ENCODE results near the gene FAM163B. TPM values are rescaled to one million over a fixed set of nuclear protein-coding genes. Genes with fewer than 3 reads are reported as not detected.

FAM163B gene
- total RNA-seq, 2 experiments from 2014 or later: not detected

DNA sequence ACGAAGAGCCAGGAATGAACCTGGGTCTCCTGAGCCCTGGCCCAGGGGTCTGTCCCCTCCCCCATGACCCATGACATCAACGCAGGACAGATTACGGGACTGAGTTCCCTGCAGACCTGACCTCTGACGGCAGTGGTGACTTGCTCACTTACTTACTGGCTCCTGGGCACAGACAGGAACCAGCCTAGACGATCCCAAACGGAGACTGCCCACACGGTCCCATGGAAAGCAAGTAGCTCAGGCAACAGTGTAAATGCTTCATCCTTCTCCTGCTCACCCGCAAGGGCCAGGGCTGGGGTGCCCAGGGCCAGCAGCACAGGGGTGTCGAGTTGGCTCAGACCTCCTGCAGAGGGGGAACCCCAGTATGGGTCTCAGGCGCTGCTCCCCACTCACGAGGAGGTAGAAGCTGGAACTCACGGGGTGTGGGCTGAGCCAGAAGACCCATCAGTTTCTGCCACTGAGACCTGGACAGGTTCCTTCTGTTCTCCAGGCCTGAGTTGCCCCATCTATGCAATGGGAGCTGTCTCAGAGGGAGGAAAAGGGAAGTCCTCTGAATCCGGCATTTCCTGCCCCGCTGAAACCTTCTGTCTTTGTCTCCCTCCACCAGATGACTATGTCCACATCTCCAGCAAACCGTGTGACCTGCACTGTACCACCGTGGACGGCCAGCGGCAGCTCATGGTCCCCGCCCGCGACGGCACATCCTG, 69.0 kb downstream of the FAM163B start:
- Mint-ChIP-seq H3K27me3 (peaks cover 6% of the 10 kb centered on the region), H3K27ac (no peak overlapping the region), H3K36me3 (ENCODE audit: low read depth) (no peaks in the 10 kb centered on the region), H3K9me3 (no peaks in the 10 kb centered on the region), H3K4me1 (ENCODE audit: low read depth) (peaks cover 2% of the 10 kb centered on the region), H3K4me3 (no peak overlapping the region)
- intact Hi-C loops (cut with micrococcal nuclease): loop anchor here (10.0 kb wide), 1 partner anchor 185 kb away; no protein-coding TSS in a partner anchor
- ChIA-PET POLR2A (no interaction called here), CTCF (interaction anchor here (0.9 kb wide), 1 partner anchor 203 kb away, joined by 3 read pairs; no protein-coding TSS in a partner anchor)
- TF ChIP-seq, protein P1, sequence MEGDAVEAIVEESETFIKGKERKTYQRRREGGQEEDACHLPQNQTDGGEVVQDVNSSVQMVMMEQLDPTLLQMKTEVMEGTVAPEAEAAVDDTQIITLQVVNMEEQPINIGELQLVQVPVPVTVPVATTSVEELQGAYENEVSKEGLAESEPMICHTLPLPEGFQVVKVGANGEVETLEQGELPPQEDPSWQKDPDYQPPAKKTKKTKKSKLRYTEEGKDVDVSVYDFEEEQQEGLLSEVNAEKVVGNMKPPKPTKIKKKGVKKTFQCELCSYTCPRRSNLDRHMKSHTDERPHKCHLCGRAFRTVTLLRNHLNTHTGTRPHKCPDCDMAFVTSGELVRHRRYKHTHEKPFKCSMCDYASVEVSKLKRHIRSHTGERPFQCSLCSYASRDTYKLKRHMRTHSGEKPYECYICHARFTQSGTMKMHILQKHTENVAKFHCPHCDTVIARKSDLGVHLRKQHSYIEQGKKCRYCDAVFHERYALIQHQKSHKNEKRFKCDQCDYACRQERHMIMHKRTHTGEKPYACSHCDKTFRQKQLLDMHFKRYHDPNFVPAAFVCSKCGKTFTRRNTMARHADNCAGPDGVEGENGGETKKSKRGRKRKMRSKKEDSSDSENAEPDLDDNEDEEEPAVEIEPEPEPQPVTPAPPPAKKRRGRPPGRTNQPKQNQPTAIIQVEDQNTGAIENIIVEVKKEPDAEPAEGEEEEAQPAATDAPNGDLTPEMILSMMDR (IDR thresholded peaks at IDR 0.05): no peak
- DNase-seq: no peak
- no peak for ATAC-seq

DNA sequence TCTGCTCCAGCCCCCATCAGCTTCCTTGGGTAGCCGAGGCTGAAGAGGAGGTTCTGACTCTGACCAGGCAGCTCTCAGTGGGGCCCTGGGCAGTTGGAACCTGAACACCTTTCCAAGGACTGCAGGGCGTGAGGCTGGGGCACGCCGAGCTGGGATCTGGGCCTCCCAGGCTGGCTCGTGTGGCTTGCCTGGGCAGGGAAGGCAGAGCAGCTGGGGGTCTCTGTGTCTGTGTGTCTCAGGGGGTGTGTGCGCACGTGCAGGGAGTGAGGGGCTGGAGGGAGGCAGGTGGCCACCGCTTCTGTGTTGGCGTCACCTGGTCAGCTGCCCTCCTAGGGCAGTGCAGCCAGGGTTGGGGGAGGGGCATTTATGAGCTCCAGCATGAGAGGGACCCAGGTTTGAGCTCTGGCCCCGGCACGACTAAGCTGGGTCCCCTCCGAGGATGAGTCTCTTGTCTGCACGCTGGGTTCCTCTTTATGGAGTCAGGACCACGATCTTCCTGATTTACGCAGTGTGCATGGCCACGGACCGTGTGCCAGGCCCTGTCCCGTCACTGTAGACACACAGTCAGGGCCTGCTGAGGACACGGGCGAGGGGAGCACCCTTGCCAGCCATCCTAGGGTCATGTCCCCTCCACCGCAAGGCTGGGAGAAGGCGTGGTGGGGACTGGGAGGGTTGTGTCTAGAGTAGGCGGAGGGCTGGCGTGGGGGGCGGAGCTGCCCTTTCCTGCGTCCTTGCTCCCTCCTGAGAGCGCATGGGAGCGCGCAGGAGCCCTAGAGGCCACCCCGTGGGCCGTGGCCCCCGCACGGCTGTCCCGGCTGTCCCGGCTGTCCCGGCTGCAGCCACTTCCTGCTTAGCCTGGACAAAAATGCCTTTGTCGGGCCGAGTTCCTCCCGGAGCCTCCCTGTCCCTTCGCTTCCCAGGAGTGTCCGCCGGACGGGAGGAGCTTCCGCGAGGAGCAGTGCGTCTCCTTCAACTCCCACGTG, 70.0 kb downstream of the FAM163B start:
- H3K9me3 Mint-ChIP-seq: no peaks in the 10 kb centered on the region
- H3K4me3 Mint-ChIP-seq: no peak overlapping the region
- no peaks in the 10 kb centered on the region for H3K36me3 Mint-ChIP-seq (ENCODE audit: low read depth)
- intact Hi-C loops (cut with micrococcal nuclease): loop anchor here (10.0 kb wide), 1 partner anchor 186 kb away; no protein-coding TSS in a partner anchor
- TF ChIP-seq, protein P1 (IDR thresholded peaks at IDR 0.05): no peak
- DNase-seq: no peak
- POLR2A ChIA-PET: no interaction called here
- no peak for ATAC-seq
- H3K4me1 Mint-ChIP-seq (ENCODE audit: low read depth): peaks cover 2% of the 10 kb centered on the region
- no peak overlapping the region for H3K27ac Mint-ChIP-seq
- H3K27me3 Mint-ChIP-seq: peaks cover 6% of the 10 kb centered on the region
- CTCF ChIA-PET: interaction anchor here (0.9 kb wide), 1 partner anchor 204 kb away, joined by 3 read pairs; no protein-coding TSS in a partner anchor

DNA sequence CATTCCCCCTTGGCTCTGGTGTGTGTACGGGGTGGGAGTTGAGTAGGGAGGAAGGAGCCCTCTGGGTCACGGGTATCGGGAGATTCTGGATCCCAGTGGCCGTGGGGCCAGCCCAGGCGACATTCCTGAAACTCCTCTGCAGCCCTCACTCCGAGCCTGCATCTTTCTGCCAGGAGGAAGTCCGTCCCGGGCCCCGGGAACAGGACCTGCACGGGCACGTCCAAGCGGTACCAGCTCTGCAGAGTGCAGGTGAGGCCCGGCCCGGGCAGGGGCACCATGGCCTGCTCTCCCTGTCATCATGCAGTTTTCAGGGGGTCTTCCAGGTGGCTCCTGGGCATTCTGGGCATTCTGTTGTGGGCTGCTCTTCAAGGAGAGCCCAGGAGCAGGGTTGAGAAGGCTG, 71.0 kb downstream of the FAM163B start:
- CTCF ChIA-PET: no interaction called here
- ATAC-seq (no peak), DNase-seq (no peak)
- TF ChIP-seq, protein P1 (IDR thresholded peaks at IDR 0.05): no peak
- no peaks in the 10 kb centered on the region for H3K36me3 Mint-ChIP-seq (ENCODE audit: low read depth)
- peaks cover 10% of the 10 kb centered on the region for H3K27me3 Mint-ChIP-seq
- no peak overlapping the region for H3K4me3 Mint-ChIP-seq
- H3K9me3 Mint-ChIP-seq: no peaks in the 10 kb centered on the region
- peaks cover 9% of the 10 kb centered on the region for H3K4me1 Mint-ChIP-seq (ENCODE audit: low read depth)
- POLR2A ChIA-PET: no interaction called here
- intact Hi-C loops (cut with micrococcal nuclease): loop anchor here (10.0 kb wide), 1 partner anchor 187 kb away; no protein-coding TSS in a partner anchor
- H3K27ac Mint-ChIP-seq: no peak overlapping the region

DNA sequence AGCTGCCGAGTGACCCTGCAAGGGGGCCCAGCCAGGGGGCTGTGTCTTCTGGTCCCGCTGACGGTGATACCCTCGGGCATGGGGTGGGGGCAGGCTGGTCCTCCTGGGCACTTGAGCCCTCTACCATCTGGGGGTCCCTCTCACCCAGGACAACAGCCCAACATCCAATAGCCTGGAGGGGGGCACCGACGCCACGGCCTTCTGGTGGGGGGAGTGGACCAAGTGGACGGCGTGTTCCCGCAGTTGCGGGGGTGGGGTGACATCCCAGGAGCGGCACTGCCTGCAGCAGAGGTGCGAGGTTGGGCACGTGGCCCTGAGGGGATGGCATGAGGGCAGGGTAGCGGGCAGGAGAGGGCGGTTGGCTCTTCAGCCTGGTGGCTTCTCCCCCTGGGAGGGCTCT, 71.9 kb downstream of the FAM163B start:
- intact Hi-C loops (cut with micrococcal nuclease): loop anchor here (10.0 kb wide), 1 partner anchor 188 kb away; no protein-coding TSS in a partner anchor
- Mint-ChIP-seq H3K36me3 (ENCODE audit: low read depth) (no peaks in the 10 kb centered on the region), H3K27ac (no peak overlapping the region), H3K4me1 (ENCODE audit: low read depth) (peaks cover 14% of the 10 kb centered on the region), H3K9me3 (no peaks in the 10 kb centered on the region), H3K4me3 (no peak overlapping the region), H3K27me3 (peaks cover 10% of the 10 kb centered on the region)
- ATAC-seq (no peak), DNase-seq (no peak)
- ChIA-PET CTCF (no interaction called here), POLR2A (interaction anchor here (1.3 kb wide), 1 partner anchor 17 kb away, joined by 3 read pairs; no protein-coding TSS in a partner anchor)
- TF ChIP-seq, protein P1 (IDR thresholded peaks at IDR 0.05): no peak
